WTC11 (cell line): ENCODE data around the gene MBP.
"Not testable (repeated sequence)": the region's sequence is repeated elsewhere in the genome, so short reads cannot be mapped to it uniquely, and the experiment has no call there.

Experiments used
- CREB1 ChIP-seq: sonication (generic); formaldehyde crosslinking; IDR thresholded peaks from 2 replicates; pipeline ENCODE4 v1.8.0; 2023; ENCODE audit warnings: mild to moderate bottlenecking, missing genetic modification reagents
- ELF4 ChIP-seq: sonication (generic); formaldehyde crosslinking; IDR thresholded peaks from 2 replicates; pipeline ENCODE4 v1.8.1; 2022; ENCODE audit warnings: low read depth, mild to moderate bottlenecking, moderate library complexity, missing genetic modification reagents
- ESRRA ChIP-seq: sonication (generic); formaldehyde crosslinking; IDR thresholded peaks from 2 replicates; pipeline ENCODE4 v1.8.1; 2022; ENCODE audit warnings: mild to moderate bottlenecking, missing genetic modification reagents, borderline replicate concordance
- TF ChIP-seq, protein P1 (sequence below): fragments of 200-600 bp; IDR thresholded peaks from 2 replicates; pipeline ENCODE4 v1.8.0; 2022; ENCODE audit warnings: antibody characterized with exemption
- TF ChIP-seq, protein P2 (sequence below): sonication (generic); formaldehyde crosslinking; IDR thresholded peaks from 2 replicates; pipeline ENCODE4 v1.8.0; 2022; ENCODE audit warnings: mild to moderate bottlenecking, missing genetic modification reagents

DNA sequence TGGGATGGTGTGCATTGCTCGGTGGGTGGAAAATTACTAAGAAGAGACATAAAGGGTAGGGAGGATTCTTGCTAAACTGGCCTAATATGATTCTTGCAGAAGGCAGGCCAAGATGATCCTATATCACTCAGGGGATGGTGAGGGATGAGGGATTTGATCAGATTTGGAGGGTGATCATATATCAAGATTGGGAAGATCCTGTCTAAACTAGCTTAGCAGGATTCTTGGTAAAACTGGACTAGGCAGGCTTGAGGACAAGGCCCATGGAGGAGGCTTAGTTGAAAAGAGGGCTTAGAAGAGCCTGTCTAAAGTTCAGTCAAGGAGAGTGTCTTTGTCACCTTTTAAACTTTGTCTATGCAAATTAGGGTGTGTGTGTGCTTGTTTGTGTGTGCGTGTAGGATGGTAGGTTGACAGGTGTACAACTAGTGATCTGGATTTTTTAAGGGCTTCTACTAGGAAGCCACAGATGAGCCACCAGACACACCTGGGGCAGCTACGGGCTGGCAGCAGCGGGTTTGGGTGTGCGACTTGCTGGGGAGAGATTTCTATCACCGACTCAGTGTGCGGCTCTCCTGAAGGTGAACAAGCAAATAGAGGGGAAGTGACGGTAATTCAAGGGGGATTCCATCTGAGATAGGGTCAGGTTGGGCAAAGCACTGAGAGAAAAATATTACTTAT lies 142.1 kb downstream of the MBP start:
- not testable (repeated sequence) for TF ChIP-seq ELF4, ESRRA, CREB1 (CRISPR knock-in tag)
- TF ChIP-seq, protein P1, sequence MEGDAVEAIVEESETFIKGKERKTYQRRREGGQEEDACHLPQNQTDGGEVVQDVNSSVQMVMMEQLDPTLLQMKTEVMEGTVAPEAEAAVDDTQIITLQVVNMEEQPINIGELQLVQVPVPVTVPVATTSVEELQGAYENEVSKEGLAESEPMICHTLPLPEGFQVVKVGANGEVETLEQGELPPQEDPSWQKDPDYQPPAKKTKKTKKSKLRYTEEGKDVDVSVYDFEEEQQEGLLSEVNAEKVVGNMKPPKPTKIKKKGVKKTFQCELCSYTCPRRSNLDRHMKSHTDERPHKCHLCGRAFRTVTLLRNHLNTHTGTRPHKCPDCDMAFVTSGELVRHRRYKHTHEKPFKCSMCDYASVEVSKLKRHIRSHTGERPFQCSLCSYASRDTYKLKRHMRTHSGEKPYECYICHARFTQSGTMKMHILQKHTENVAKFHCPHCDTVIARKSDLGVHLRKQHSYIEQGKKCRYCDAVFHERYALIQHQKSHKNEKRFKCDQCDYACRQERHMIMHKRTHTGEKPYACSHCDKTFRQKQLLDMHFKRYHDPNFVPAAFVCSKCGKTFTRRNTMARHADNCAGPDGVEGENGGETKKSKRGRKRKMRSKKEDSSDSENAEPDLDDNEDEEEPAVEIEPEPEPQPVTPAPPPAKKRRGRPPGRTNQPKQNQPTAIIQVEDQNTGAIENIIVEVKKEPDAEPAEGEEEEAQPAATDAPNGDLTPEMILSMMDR: not testable (repeated sequence)
- TF ChIP-seq, protein P2, sequence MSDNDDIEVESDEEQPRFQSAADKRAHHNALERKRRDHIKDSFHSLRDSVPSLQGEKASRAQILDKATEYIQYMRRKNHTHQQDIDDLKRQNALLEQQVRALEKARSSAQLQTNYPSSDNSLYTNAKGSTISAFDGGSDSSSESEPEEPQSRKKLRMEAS (CRISPR knock-in tag): not testable (repeated sequence)
